Bronchial epithelial cell (primary cell): Measurements from ENCODE around the gene PCED1B. TPM values are rescaled to one million over a fixed set of nuclear protein-coding genes. Genes with fewer than 3 reads are reported as not detected.

Experiments
- DNase-seq: peaks from one replicate; pipeline ENCODE4 v3.0.0-alpha.2; 2010; ENCODE audit warnings: low read depth
- FAIRE-seq: peaks from 2 replicates; lab custom pipeline; 2011; peaks lifted over from hg19 to GRCh38; lab: Jason Lieb, UNC
- H3K27me3 ChIP-seq: 2 replicates; pipeline ENCODE4 v1.5.1; 2011; ENCODE audit warnings: low read length; ENCODE audit not compliant: control insufficient read depth, insufficient read depth
- H3K36me3 ChIP-seq: 2 replicates; pipeline ENCODE4 v1.5.1; 2011; ENCODE audit warnings: low read length; ENCODE audit not compliant: control insufficient read depth, insufficient read depth
- H3K4me3 ChIP-seq: 2 replicates; pipeline ENCODE4 v1.5.1; 2011; ENCODE audit warnings: mild to moderate bottlenecking, low read depth, low read length, control low read depth
- CTCF ChIP-seq: IDR thresholded peaks from 2 replicates; pipeline ENCODE4 v1.5.1; 2011; ENCODE audit warnings: mild to moderate bottlenecking, moderate library complexity, low read length, control low read depth, inconsistent platforms; ENCODE audit not compliant: insufficient read depth, severe bottlenecking
- total RNA-seq: library from RNA; depleted of rRNA; stranded (reverse); fragments of >200 nt; gene quantifications from 2 replicates; pipeline ENCODE4 v1.2.1, GENCODE V29; 2014

PCED1B gene
- total RNA-seq, 1 donor from 2014 or later = 1.3 TPM

GRCh38 chr12:47121146-47121545 is 41.7 kb downstream of the PCED1B start:
- no peak for FAIRE-seq
- Histone ChIP-seq H3K36me3 (no peaks in the 10 kb centered on the region), H3K4me3 (no peak overlapping the region), H3K27me3 (no peaks in the 10 kb centered on the region)
- peak; percentile 64 for DNase-seq
- TF ChIP-seq CTCF = no peak

- DNase-seq = no peak
- Histone ChIP-seq H3K27me3 (no peaks in the 10 kb centered on the region), H3K4me3 (no peak overlapping the region), H3K36me3 (no peaks in the 10 kb centered on the region)
- no peak for TF ChIP-seq CTCF
- FAIRE-seq = no peak
These were observed 43.2 kb downstream of the PCED1B start for GRCh38 chr12:47122602-47123001.

- FAIRE-seq (no peak), DNase-seq (no peak)
- no peak overlapping the region for H3K4me3 ChIP-seq
- no peak for TF ChIP-seq CTCF
- no peaks in the 10 kb centered on the region for H3K27me3 ChIP-seq
- no peaks in the 10 kb centered on the region for H3K36me3 ChIP-seq
These were observed 44.3 kb downstream of the PCED1B start for GRCh38 chr12:47123730-47124129.

GRCh38 chr12:47124451-47124850 is 45.0 kb downstream of the PCED1B start:
- DNase-seq = peak; percentile 82
- FAIRE-seq = no peak
- TF ChIP-seq CTCF = no peak

GRCh38 chr12:47126246-47126645 is 46.8 kb downstream of the PCED1B start:
- Histone ChIP-seq H3K36me3 (no peaks in the 10 kb centered on the region), H3K27me3 (no peaks in the 10 kb centered on the region), H3K4me3 (no peak overlapping the region)
- TF ChIP-seq CTCF = no peak
- FAIRE-seq (no peak), DNase-seq (no peak)

More at GRCh38 chr12:47124451-47124850, 45.0 kb downstream of the PCED1B start:
- Histone ChIP-seq H3K4me3 (no peak overlapping the region), H3K36me3 (no peaks in the 10 kb centered on the region), H3K27me3 (no peaks in the 10 kb centered on the region)

GRCh38 chr12:47131011-47131410 is 51.6 kb downstream of the PCED1B start:
- no peak for TF ChIP-seq CTCF
- DNase-seq (no peak), FAIRE-seq (no peak)
- Histone ChIP-seq H3K27me3 (no peaks in the 10 kb centered on the region), H3K36me3 (peaks cover 2% of the 10 kb centered on the region), H3K4me3 (no peak overlapping the region)
